IgD-negative memory B cell (primary cell): ENCODE data around the gene FAIM2. TPM values are rescaled to one million over a fixed set of nuclear protein-coding genes. Genes with fewer than 3 reads are reported as not detected.

ENCODE experiments used
- H3K27ac Mint-ChIP-seq, 3 donors: one replicate each; pipeline ENCODE4 v1.8.0; 2020 to 2022; ENCODE audit warnings: mild to moderate bottlenecking in 3 of 3, mixed read lengths in 3 of 3, moderate library complexity in 1 of 3
- H3K27me3 Mint-ChIP-seq: one replicate; pipeline ENCODE4 v1.8.0; 2021; ENCODE audit warnings: mixed read lengths
- H3K36me3 Mint-ChIP-seq: one replicate; pipeline ENCODE4 v1.8.0; 2020; ENCODE audit warnings: mild to moderate bottlenecking, mixed read lengths
- H3K4me1 Mint-ChIP-seq, 3 donors: one replicate each; pipeline ENCODE4 v1.8.0; 2020 to 2022; ENCODE audit warnings: mixed read lengths in 3 of 3, mild to moderate bottlenecking in 1 of 3
- H3K4me3 Mint-ChIP-seq, 4 donors: one replicate each; pipeline ENCODE4 v1.8.0; 2020 to 2022; ENCODE audit warnings: mild to moderate bottlenecking in 4 of 4, mixed read lengths in 4 of 4, moderate library complexity in 3 of 4
- H3K9me3 Mint-ChIP-seq, 3 donors: one replicate each; pipeline ENCODE4 v1.8.0; 2020 to 2021; ENCODE audit warnings: mixed read lengths in 3 of 3, mild to moderate bottlenecking in 1 of 3
- polyA plus RNA-seq: library from polyadenylated mRNA; unstranded; fragments of 300-500 nt; fragmentation: Illumina TruSeq; gene quantifications from one replicate; pipeline ENCODE4 v1.2.3, GENCODE V29; 2021

The FAIM2 gene
- polyA plus RNA-seq, 1 donor from 2014 or later: not detected

DNA sequence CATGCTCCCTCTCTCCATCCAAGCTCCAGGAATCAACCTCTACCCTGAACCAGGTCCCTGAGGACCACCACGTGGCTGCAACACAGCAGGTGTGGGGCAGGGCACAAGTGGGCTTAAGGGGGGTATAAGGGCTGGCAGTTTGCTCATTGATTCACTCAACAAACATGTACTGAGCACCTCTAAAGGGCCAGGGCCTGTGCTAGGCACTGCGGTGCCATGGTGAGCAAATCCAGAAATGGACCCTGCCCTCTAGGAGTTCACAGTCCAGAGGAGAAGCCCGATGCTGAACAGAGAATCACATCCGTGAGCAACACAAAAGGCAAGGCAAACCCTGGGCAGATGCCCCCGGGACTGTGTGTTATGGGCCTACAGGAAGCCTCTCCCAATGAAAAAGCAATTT lies 40.3 kb upstream of the FAIM2 start:
- Mint-ChIP-seq H3K27ac (no peak overlapping the region), H3K27me3 (peaks cover 18% of the 10 kb centered on the region), H3K36me3 (no peaks in the 10 kb centered on the region), H3K4me3 (peak overlapping the region in 1 of 4 donors; percentile 35), H3K4me1 (peaks cover 6 to 16% (median 14%) of the 10 kb centered on the region in 3 donors), H3K9me3 (no peaks in the 10 kb centered on the region)

DNA sequence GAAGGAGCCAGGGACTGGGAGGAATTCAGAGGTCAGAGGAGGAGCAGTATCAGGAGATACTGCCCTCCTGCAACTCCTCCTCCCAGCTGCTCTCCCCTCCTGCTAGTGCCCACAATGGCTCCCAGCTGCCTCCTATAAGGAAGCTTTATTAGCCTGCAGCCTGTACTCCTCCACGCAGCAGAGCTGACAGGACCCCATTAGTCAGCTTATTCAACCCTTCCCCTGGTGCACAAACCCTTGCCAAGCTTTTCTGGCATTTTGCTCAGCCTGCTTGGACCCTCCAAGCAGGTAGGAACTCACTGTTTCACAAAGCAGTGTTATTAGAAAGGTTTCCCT lies 39.9 kb upstream of the FAIM2 start:
- Mint-ChIP-seq H3K4me1 (peaks cover 6 to 16% (median 14%) of the 10 kb centered on the region in 3 donors), H3K4me3 (no peak overlapping the region), H3K36me3 (no peaks in the 10 kb centered on the region), H3K27ac (no peak overlapping the region), H3K27me3 (peaks cover 17% of the 10 kb centered on the region), H3K9me3 (no peaks in the 10 kb centered on the region)

DNA sequence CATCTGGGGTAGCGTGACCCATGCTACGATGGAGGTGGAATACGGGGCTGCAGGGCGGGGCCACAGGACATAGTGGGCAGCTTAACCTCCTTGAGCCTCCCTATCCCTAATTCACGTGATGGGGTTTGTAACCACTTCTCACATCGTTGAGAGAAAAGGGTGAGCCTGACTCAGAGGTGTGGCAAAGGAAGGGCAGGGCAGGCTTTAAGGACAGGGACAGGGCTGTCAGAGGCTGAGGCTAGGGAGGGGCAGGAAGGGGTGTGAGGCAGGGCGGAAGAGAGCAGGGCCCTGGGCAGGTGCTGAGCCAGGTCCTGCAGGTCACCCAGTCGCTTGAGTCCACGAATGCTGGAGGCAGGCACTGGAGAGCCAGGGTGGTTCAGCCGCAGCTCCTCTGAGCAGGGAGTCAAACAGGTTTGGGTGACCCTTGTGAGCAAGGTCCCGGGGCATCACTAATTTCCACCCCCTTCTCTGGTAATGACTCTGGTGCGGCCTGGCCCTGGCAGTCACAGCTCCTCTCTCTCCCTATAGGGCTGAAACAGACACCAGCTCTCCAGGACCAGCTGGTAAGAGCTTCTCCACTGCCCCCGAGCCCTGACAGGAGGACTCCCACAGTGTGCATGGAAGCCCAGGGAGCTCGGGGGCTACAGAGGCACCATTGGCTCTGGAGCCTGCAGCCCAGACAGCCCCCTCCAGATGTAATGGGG lies 39.4 kb upstream of the FAIM2 start:
- peak overlapping the region in 1 of 4 donors; percentile 23 for H3K4me3 Mint-ChIP-seq
- H3K4me1 Mint-ChIP-seq: peaks cover 6 to 16% (median 14%) of the 10 kb centered on the region in 3 donors
- no peak overlapping the region for H3K27ac Mint-ChIP-seq
- H3K9me3 Mint-ChIP-seq: no peaks in the 10 kb centered on the region
- H3K27me3 Mint-ChIP-seq: peaks cover 15% of the 10 kb centered on the region
- no peaks in the 10 kb centered on the region for H3K36me3 Mint-ChIP-seq

DNA sequence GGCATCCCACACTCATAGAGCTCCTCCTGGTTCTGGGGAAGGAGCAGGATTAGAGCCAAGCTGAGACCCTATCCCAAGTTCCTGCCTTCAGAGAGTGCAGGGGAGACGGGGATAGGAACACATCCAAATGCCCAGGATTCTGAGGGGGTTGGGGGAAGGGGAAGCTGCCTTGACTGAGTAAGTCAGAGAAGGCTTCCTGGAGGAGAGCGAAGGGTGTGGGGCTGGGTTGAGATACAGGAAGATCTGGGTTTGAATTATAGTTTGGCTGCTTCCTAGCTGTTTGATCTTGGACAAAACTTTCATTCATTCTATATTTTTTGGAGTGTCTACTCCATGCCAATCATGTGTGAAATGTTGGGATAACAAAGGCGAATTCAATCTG lies 38.8 kb upstream of the FAIM2 start:
- Mint-ChIP-seq H3K27ac (no peak overlapping the region), H3K36me3 (no peaks in the 10 kb centered on the region), H3K9me3 (no peaks in the 10 kb centered on the region), H3K4me1 (peaks cover 3 to 16% (median 14%) of the 10 kb centered on the region in 3 donors), H3K4me3 (no peak overlapping the region), H3K27me3 (peaks cover 10% of the 10 kb centered on the region)

DNA sequence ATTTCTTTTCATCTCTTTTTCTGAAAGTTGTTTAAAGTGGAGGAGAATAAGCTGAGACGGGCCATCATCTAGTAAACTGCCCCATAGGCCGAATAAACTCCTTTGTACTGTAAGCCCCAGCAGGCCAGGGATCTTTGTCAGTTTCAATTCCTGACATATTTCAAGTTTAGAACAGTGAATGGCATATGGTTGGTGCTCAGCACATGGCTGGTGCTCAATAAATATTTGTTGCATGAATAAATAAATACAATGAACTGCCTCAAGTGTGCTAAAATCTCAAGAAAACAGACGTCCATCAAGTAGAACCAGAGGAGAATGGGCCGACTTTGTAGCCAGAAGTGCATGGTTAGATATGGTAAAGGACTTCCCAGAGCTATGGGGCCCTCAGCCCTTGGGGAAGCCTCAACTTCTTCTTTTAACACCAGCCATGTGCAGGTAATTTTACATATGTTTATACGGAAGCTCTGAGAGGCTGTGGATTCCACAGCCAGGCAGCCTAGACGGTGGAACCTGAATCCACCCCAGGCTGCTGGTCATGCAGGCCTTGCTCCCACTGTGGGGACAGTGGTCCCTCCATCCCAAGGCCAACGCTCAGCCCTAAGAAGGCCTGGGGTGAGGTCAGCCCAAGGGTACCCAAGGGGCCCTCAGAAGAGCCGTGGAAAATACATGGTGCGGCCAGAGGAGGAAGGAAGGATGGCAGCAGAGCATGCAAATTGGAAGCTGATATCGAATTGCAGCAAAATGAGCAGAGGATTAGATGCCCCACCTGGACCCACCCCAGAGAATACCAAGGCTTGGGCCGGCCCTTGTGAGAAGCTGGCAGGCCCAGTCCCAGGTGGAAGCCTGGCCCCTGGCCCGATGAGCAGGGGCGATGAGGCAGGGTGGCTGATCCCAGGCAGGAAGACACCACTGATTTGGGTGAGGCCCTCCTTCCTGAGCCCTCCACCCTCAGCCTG lies 38.1 kb upstream of the FAIM2 start:
- Mint-ChIP-seq H3K27ac (peak overlapping the region in 1 of 3 donors; percentile 5), H3K9me3 (no peaks in the 10 kb centered on the region), H3K36me3 (no peaks in the 10 kb centered on the region), H3K4me1 (peaks cover 3 to 16% (median 14%) of the 10 kb centered on the region in 3 donors), H3K27me3 (peaks cover 8% of the 10 kb centered on the region), H3K4me3 (peak overlapping the region in 1 of 4 donors; percentile 70)

DNA sequence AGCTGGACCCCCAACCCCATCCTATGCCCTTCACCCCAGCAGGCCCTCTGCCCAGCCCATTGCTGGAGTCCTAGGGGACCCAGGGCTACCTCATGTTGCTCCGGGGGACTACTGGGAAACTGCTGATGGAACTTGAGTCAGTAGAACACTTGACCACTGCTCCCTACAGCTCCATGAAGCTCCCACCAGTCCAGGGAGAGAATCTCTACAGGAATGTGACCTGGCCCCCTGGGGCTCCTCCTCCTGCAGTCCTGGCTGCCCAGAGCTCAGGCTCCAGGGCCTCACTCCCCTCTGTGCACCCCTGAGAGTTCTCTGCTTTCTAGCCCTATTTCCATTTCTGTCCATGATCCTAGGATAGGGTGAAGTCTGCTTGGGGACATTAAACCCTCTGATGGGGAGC lies 36.0 kb upstream of the FAIM2 start:
- Mint-ChIP-seq H3K27ac (no peak overlapping the region), H3K4me1 (peaks cover 3 to 4% (median 4%) of the 10 kb centered on the region in 3 donors), H3K4me3 (no peak overlapping the region), H3K27me3 (peaks cover 3% of the 10 kb centered on the region), H3K36me3 (no peaks in the 10 kb centered on the region), H3K9me3 (no peaks in the 10 kb centered on the region)

DNA sequence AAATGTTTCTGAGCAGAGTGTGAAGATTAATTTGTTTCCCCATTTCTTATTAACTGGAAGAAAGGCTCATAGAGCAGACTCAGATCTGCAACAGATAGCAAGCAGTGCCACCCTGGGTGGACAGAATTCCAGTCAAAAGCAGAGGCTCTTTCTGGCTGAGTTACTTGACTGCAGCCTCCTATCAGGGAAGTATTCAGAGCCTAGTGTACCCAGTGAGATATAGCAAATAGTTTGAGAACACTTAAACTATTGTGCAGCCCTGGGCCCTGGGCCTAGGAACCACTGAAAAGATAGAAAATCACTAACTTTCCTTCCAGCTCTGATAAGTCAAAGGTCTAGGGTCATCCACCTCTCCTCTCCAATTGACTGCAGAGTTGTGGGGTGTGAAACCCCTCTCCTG lies 35.6 kb upstream of the FAIM2 start:
- Mint-ChIP-seq H3K9me3 (no peaks in the 10 kb centered on the region), H3K36me3 (no peaks in the 10 kb centered on the region), H3K27ac (no peak overlapping the region), H3K27me3 (peaks cover 3% of the 10 kb centered on the region), H3K4me1 (peaks cover 3 to 4% (median 4%) of the 10 kb centered on the region in 3 donors), H3K4me3 (no peak overlapping the region)

DNA sequence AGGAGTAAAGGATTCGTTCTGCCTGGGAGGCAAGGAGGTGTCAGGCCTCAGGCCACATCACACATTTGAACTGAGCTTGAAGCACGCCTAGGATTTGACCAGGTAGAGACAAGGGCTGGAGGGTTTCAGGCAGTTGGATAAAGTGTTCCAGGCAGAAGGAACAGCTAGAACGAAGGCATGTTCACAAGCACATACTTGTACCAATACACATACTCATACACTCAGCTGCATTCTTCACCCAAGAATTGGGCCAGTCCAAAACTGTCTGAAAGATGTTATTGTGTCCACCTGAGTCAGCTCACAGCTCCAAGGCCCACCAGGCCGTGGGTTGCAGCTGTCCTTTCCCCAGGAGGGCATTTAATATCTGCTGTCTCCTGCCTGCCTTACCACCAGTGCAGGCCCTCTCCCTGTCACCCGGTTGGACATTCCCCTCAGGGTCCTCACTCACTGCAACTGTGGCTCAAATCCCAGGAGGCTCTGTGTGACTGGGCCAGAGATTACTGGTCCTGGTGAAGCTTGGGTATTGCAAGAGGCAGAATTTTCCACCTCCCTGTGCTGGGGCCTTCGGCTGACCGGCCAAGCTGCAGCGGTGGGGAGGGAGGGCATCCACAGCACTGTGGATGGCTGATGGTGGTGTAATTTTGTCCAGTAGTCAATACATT lies 34.1 kb upstream of the FAIM2 start:
- H3K9me3 Mint-ChIP-seq: no peaks in the 10 kb centered on the region
- peaks cover 3% of the 10 kb centered on the region for H3K27me3 Mint-ChIP-seq
- H3K27ac Mint-ChIP-seq: no peak overlapping the region
- no peaks in the 10 kb centered on the region for H3K36me3 Mint-ChIP-seq
- H3K4me1 Mint-ChIP-seq: peaks cover 2 to 4% (median 4%) of the 10 kb centered on the region in 3 donors
- H3K4me3 Mint-ChIP-seq: no peak overlapping the region

DNA sequence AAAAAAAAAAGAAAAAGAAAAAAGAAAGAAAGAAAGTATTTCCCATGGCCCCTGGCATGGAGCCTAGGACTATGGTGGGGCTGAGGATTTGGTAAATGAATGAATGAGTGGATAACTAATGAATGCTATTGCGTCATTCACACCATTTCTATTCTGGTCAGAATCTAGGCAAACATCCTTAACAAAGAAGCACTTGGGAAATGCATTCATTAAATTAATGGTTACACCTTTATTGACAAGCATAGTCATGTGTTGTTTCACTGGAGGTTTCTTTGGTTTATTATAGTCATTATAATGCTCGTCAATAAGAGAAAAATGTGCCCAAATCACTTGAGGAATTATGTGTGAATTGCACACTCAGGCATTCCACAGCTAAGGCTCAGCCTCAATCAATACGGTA lies 33.2 kb upstream of the FAIM2 start:
- Mint-ChIP-seq H3K36me3 (no peaks in the 10 kb centered on the region), H3K4me3 (no peak overlapping the region), H3K27ac (no peak overlapping the region), H3K9me3 (no peaks in the 10 kb centered on the region), H3K27me3 (peaks cover under 1% of the 10 kb centered on the region), H3K4me1 (peaks cover 2 to 4% (median 3%) of the 10 kb centered on the region in 3 donors)

DNA sequence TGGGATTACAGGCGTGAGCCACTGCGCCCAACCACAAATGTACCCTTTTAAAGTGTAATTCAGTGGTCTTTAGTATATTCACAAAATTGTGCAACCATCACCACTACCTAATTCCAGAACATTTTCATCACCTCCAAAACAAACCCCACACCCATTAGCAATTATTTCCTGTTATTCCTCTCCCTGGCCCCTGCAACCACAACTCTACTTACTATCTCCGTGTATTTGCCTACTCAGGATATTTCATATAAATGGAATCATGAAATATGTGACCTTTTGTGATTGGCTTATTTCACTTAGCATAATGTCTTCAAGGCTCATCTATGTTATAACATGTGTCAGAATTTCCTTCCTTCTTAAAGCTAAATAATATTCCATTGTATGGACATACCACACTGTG lies 30.8 kb upstream of the FAIM2 start:
- Mint-ChIP-seq H3K27me3 (peaks cover 5% of the 10 kb centered on the region), H3K36me3 (no peaks in the 10 kb centered on the region), H3K4me1 (no peaks in the 10 kb centered on the region), H3K27ac (no peak overlapping the region), H3K4me3 (no peak overlapping the region), H3K9me3 (no peaks in the 10 kb centered on the region)

DNA sequence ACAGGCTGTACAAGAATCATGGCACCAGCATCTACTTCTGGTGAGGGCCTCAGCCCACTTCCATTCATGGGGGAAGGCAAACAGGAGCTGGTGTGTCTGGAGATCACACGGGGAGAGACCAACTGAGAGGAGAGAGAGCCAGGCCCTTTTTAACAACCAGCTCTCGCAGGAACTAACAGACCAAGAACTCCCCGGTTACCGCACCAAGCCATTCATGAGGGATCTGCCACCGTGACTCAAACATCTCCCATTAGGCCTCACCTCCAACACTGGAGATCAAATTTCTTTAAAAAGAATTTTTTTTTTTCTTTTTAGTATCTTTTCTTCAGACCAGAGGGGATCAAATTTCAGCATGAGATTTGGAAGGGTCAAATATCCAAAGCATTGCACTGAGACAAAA lies 30.1 kb upstream of the FAIM2 start:
- no peaks in the 10 kb centered on the region for H3K9me3 Mint-ChIP-seq
- no peaks in the 10 kb centered on the region for H3K4me1 Mint-ChIP-seq
- H3K4me3 Mint-ChIP-seq: no peak overlapping the region
- no peaks in the 10 kb centered on the region for H3K36me3 Mint-ChIP-seq
- peaks cover 5% of the 10 kb centered on the region for H3K27me3 Mint-ChIP-seq
- H3K27ac Mint-ChIP-seq: no peak overlapping the region

DNA sequence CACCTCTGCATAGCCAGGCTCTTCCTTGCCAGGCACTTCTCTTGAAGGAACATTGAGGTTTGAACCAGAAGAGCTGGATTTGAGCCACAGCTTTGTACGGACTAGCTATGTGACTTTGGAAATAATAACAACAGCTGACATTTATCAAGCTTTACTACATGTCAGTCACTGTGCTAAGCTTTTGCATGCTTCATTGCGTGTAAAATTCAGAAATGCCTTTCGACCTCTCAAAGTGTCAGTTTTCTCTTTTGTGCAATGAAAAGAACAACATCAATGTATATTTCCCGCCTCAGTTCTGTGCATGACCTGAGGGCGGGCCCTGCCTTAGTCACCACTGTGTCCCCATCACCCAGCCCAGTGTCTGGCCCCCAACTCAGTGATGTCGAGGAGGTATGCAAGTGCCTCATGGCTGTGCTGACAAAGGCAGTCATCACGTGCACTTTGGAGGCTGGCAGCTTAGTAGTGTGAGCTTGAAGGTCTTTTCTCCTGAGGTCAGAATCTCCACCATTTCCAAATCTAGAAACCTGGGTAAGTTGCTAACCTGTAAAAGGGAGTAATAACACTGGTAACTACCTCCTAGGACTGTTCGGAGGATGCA lies 28.9 kb upstream of the FAIM2 start:
- Mint-ChIP-seq H3K4me3 (no peak overlapping the region), H3K27ac (no peak overlapping the region), H3K27me3 (peaks cover 5% of the 10 kb centered on the region), H3K4me1 (no peaks in the 10 kb centered on the region), H3K36me3 (no peaks in the 10 kb centered on the region), H3K9me3 (no peaks in the 10 kb centered on the region)

DNA sequence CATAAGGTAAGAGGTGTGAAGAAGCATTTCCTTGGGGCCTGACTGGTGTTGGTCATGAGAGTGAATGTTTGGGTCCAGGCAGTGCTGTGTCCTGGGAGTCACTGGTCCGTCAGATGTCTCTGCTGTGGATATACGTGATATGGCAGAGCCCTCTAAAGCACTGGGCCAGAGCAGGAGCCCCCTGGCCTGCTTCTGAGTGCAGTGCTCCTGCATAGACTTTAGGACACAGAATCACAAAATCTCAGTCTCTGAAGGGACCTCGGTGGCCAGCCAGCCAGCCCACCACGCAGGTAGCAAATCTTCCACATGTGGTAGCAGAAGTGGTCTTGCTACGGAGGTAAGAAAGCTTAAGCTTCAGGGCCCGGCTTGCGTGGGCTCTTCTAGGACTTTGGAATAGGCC lies 28.3 kb upstream of the FAIM2 start:
- Mint-ChIP-seq H3K36me3 (no peaks in the 10 kb centered on the region), H3K27ac (no peak overlapping the region), H3K9me3 (no peaks in the 10 kb centered on the region), H3K4me3 (no peak overlapping the region), H3K4me1 (no peaks in the 10 kb centered on the region), H3K27me3 (peaks cover 5% of the 10 kb centered on the region)

DNA sequence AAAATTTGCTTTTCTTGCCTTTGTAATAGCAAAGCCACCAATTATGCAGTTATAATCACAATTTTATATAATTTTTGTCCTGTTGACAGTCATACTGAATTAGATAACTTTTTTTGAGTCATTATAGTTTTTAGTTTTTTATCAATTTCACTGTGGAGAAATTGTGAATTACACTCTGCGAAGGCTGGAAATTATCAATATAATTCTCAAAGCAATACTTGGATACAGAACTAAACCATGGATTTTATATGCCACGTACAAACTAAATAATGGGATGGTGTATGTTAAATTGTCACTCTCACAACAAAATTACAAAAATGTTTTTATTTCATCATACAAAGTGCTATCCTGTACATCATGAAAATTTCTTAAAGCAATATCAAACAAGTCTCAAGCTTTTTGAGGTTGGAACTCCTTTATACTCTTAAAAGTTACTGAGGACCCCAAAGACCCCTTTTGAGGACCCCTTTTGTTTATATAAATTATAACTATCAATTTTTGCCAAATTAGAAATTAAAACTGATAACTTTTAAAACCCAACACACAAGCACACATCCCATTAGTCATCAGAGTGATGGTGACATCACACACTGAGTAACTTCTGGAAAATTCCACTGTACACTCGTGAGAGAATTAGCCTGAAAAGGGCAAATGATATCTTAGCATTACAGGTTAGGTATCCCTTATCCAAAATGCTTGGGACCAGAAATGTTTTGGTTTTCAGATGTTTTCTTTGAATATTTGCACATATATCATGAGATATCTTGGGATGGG lies 27.0 kb upstream of the FAIM2 start:
- no peak overlapping the region for H3K27ac Mint-ChIP-seq
- no peaks in the 10 kb centered on the region for H3K9me3 Mint-ChIP-seq
- H3K27me3 Mint-ChIP-seq: peaks cover 5% of the 10 kb centered on the region
- no peaks in the 10 kb centered on the region for H3K36me3 Mint-ChIP-seq
- no peak overlapping the region for H3K4me3 Mint-ChIP-seq
- H3K4me1 Mint-ChIP-seq: no peaks in the 10 kb centered on the region
